MCF 10A (cell line): ENCODE results near the gene KHSRP. TPM values are rescaled to one million over a fixed set of nuclear protein-coding genes. Genes with fewer than 3 reads are reported as not detected.
A peak's percentile ranks its signal among the peaks of the same experiment; 100 is the strongest.

Experiments used
- BruUV-seq: library from RNA; stranded (reverse); fragments of 400-500 nt; replicated peaks from 2 replicates; lab custom pipeline; 2021; lab: Mats Ljungman, UMichigan
- CTCF ChIA-PET: fragments of 300-600 bp; sonication (Branson Sonifier 250); formaldehyde crosslinking; extraction: SDS; loops from one replicate; lab custom pipeline; 2021; ENCODE audit warnings: antibody characterized with exemption, inconsistent platforms; lab: Yijun Ruan, JAX
- POLR2A ChIA-PET: fragments of 300-600, 350-650 bp; sonication (Branson Sonifier 250); formaldehyde crosslinking; extraction: SDS; loops from one replicate; lab custom pipeline; 2020; ENCODE audit warnings: antibody characterized with exemption, inconsistent platforms; lab: Yijun Ruan, JAX
- DNase-seq: peaks from one replicate; pipeline ENCODE4 v3.0.0-alpha.2; 2018; ENCODE audit not compliant: unreplicated experiment
- H3K27ac Mint-ChIP-seq: one replicate; pipeline ENCODE4 v1.8.0; 2022; ENCODE audit warnings: mild to moderate bottlenecking, low read depth, mixed read lengths; ENCODE audit not compliant: unreplicated experiment
- H3K27me3 Mint-ChIP-seq: one replicate; pipeline ENCODE4 v1.8.0; 2022; ENCODE audit warnings: mixed read lengths; ENCODE audit not compliant: insufficient read depth, unreplicated experiment
- H3K36me3 Mint-ChIP-seq: one replicate; pipeline ENCODE4 v1.8.0; 2022; ENCODE audit warnings: mild to moderate bottlenecking, moderate library complexity, mixed read lengths; ENCODE audit not compliant: insufficient read depth, unreplicated experiment
- H3K4me1 Mint-ChIP-seq: one replicate; pipeline ENCODE4 v1.8.0; 2022; ENCODE audit warnings: mixed read lengths; ENCODE audit not compliant: insufficient read depth, unreplicated experiment
- H3K4me3 Mint-ChIP-seq: one replicate; pipeline ENCODE4 v1.8.0; 2022; ENCODE audit warnings: mild to moderate bottlenecking, moderate library complexity, mixed read lengths; ENCODE audit not compliant: unreplicated experiment
- H3K9me3 Mint-ChIP-seq: one replicate; pipeline ENCODE4 v1.8.0; 2022; ENCODE audit warnings: mixed read lengths; ENCODE audit not compliant: unreplicated experiment
- CTCF ChIP-seq: fragments of 200-600 bp; IDR thresholded peaks from one replicate; pipeline ENCODE4 v1.8.0; 2022; ENCODE audit warnings: antibody characterized with exemption, mild to moderate bottlenecking; ENCODE audit not compliant: unreplicated experiment
- intact Hi-C: fragments of 100-400 bp; cut with micrococcal nuclease; formaldehyde crosslinking; loops from 2 replicates; pipeline ENCODE4 v1.14.1; 2022
- total RNA-seq: library from RNA; stranded (reverse); gene quantifications from 2 replicates; pipeline ENCODE4 v1.2.3, GENCODE V29; 2022

KHSRP gene
- total RNA-seq, 1 experiment from 2014 or later = 278 TPM

- TF ChIP-seq CTCF = no peak
- ChIA-PET POLR2A (interaction anchor here (1.0 kb wide), 1 partner anchor 34 kb away, joined by 3 read pairs; the partner anchor contains the start of gene CLPP), CTCF (interaction anchor here (1.0 kb wide), 1 partner anchor 97 kb away, joined by 3 read pairs; no protein-coding TSS in a partner anchor)
- no peaks in the 10 kb centered on the region for H3K27me3 Mint-ChIP-seq
- DNase-seq = no peak
- no peak overlapping the region for H3K4me3 Mint-ChIP-seq
- BruUV-seq = no TSS peak
- H3K9me3 Mint-ChIP-seq = no peaks in the 10 kb centered on the region
- peaks cover 23% of the 10 kb centered on the region for H3K36me3 Mint-ChIP-seq
- intact Hi-C loops = no loop called here
- H3K4me1 Mint-ChIP-seq = peaks cover 18% of the 10 kb centered on the region
- H3K27ac Mint-ChIP-seq = no peak overlapping the region
Observed at GRCh38 chr19:6394831-6395230, 29.8 kb downstream of the KHSRP start.

- Mint-ChIP-seq H3K36me3 (peaks cover 26% of the 10 kb centered on the region), H3K4me3 (peak overlapping the region; percentile 89), H3K27me3 (no peaks in the 10 kb centered on the region), H3K9me3 (no peaks in the 10 kb centered on the region), H3K4me1 (peaks cover 18% of the 10 kb centered on the region), H3K27ac (no peak overlapping the region)
- ChIA-PET POLR2A (interaction anchor here (0.7 to 2.2 kb wide), 4 partner anchors 21 to 1518 kb away, joined by 3 to 13 read pairs (median 6); partner anchors contain the start of genes ALKBH7, CLPP and KHSRP), CTCF (interaction anchor here (0.6 to 1.2 kb wide), 4 partner anchors 16 to 175 kb away, joined by 3 read pairs; no protein-coding TSS in a partner anchor)
- no peak for TF ChIP-seq CTCF
- TSS peak; percentile 42 for BruUV-seq
- DNase-seq = no peak
- intact Hi-C loops = no loop called here
Observed at GRCh38 chr19:6393983-6394412, 30.6 kb downstream of the KHSRP start.

GRCh38 chr19:6393074-6393982 is 31.3 kb downstream of the KHSRP start, which contains the start of gene GTF2F1:
Gene GTF2F1 (minus strand): TSS chr19:6393164. CDS start chr19:6392995, 169 bp downstream.
- no peak for TF ChIP-seq CTCF
- Mint-ChIP-seq H3K4me1 (peaks cover 18% of the 10 kb centered on the region), H3K27me3 (no peaks in the 10 kb centered on the region), H3K4me3 (peak within 1 kb of the TSS; percentile 89), H3K27ac (peak within 1 kb of the TSS; percentile 95), H3K36me3 (peaks cover 33% of the 10 kb centered on the region), H3K9me3 (no peaks in the 10 kb centered on the region)
- peak; percentile 93 for DNase-seq
- no TSS peak for BruUV-seq
- ChIA-PET POLR2A (interaction anchor here (0.5 to 2.2 kb wide), 12 partner anchors 12 to 1519 kb away, joined by 3 to 13 read pairs (median 4); partner anchors contain the start of genes ALKBH7, CLPP, KHSRP and TNFSF9), CTCF (interaction anchor here (0.6 to 1.2 kb wide), 4 partner anchors 17 to 174 kb away, joined by 3 read pairs; no protein-coding TSS in a partner anchor)
- intact Hi-C loops = no loop called here
